ENCODE data around the gene MYH10. TPM values are rescaled to one million over a fixed set of nuclear protein-coding genes. Genes with fewer than 3 reads are reported as not detected.

Gene MYH10
- total and polyA plus RNA-seq, 12 donors, result 10.3 to 61.0 (median 36.2) TPM

DNA sequence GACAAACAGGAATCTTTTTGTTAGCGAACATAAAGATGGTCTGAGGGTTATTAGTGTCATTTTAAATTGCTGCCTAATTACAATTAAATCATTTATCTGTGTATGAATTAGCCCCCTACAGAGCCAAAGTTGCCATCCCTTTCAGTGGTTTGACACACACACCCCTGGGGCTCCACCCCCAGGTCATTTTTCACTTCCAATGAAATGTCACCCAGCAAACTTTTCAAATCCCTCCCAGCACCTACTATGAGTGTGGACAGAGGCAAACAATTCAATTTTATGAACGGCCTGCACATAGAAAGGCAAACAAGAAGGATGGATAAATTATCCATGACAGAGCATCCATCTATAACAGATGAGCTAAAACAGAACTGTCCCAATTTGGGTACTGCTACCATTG lies 2.4 kb downstream of the MYH10 start:
- H3K36me3 ChIP-seq, result peaks cover 0 to under 1% (median 0%) of the 10 kb centered on the region in 9 donors
- intact Hi-C loops (cut with DNase I), result loop anchor here in 2 of 10 donors (5.0 kb wide), 2 partner anchors 46 to 119 kb away; no protein-coding TSS in a partner anchor
- peak overlapping the region in 1 of 10 donors; percentile 79 for H3K27ac ChIP-seq
- H3K27me3 ChIP-seq, result peaks cover 0 to 62% (median 0%) of the 10 kb centered on the region in 7 donors
- H3K4me1 ChIP-seq, result peaks cover 5 to 49% (median 25%) of the 10 kb centered on the region in 9 donors
- DNase-seq (no peak), ATAC-seq (no peak)
- peak overlapping the region in 4 of 10 donors; percentile 75 to 97 (median 90) for H3K4me3 ChIP-seq
- no peak for TF ChIP-seq CTCF (IDR thresholded peaks at IDR 0.05)
- H3K9me3 ChIP-seq, result no peaks in the 10 kb centered on the region
- WGBS, 2 donors, result 70 to 78% methylated on average over 2 of the region's 2 CpGs

DNA sequence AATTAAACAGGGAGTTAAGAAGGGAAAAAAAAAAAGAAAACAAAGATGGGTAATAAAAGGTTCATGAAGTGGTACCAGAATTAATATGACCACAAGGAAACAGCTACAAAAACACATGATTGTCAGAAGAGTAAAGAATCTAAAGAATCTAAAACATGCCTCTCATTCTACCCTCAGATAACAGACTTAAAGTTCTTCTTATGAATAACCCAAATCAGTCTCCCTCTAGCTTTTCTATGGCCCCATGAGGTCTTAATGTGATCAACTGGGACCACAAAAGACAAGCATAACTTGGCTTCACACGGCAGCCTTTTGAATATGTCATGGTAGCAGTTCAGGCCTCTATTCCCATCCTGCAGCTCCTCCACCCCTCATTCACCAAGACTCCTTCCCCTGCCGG lies 6.9 kb downstream of the MYH10 start:
- no peak for TF ChIP-seq CTCF (IDR thresholded peaks at IDR 0.05)
- WGBS, 2 donors, result 69% methylated on average over 2 of the region's 2 CpGs
- Histone ChIP-seq H3K27me3 (peaks cover 0 to 25% (median 0%) of the 10 kb centered on the region in 7 donors), H3K9me3 (no peaks in the 10 kb centered on the region), H3K4me3 (no peak overlapping the region), H3K27ac (no peak overlapping the region), H3K36me3 (peaks cover 0 to 27% (median 0%) of the 10 kb centered on the region in 9 donors), H3K4me1 (peaks cover 0 to 42% (median 16%) of the 10 kb centered on the region in 9 donors)
- no peak for ATAC-seq
- DNase-seq, result no peak
- intact Hi-C loops (cut with DNase I), result no loop called here

- DNase-seq (no peak), ATAC-seq (no peak)
- H3K27me3 ChIP-seq, result peaks cover 0 to 11% (median 0%) of the 10 kb centered on the region in 7 donors
- WGBS, 2 donors, result 88 to 93% methylated on average over 4 of the region's 4 CpGs
- H3K4me3 ChIP-seq, result no peak overlapping the region
- H3K4me1 ChIP-seq, result peaks cover 0 to 28% (median 5%) of the 10 kb centered on the region in 9 donors
- H3K27ac ChIP-seq, result no peak overlapping the region
- intact Hi-C loops (cut with DNase I), result no loop called here
- TF ChIP-seq CTCF (IDR thresholded peaks at IDR 0.05), result no peak
- H3K9me3 ChIP-seq, result no peaks in the 10 kb centered on the region
- H3K36me3 ChIP-seq, result peaks cover 0 to 27% (median 0%) of the 10 kb centered on the region in 9 donors
These were observed 8.3 kb downstream of the MYH10 start for GRCh38 chr17:8622191-8622590.

- intact Hi-C loops (cut with DNase I), result no loop called here
- WGBS, 2 donors, result 66 to 68% methylated on average over 3 of the region's 3 CpGs
- TF ChIP-seq CTCF (IDR thresholded peaks at IDR 0.05), result no peak
- ATAC-seq (peak in 3 of 8 donors; percentile 14 to 78 (median 28)), DNase-seq (no peak)
- H3K27me3 ChIP-seq, result peaks cover 0 to 9% (median 0%) of the 10 kb centered on the region in 7 donors
- H3K36me3 ChIP-seq, result peaks cover 0 to 27% (median 0%) of the 10 kb centered on the region in 9 donors
- H3K4me3 ChIP-seq, result no peak overlapping the region
- no peaks in the 10 kb centered on the region for H3K9me3 ChIP-seq
- no peak overlapping the region for H3K27ac ChIP-seq
- H3K4me1 ChIP-seq, result peaks cover 0 to 24% (median 5%) of the 10 kb centered on the region in 9 donors
These were observed 8.9 kb downstream of the MYH10 start for GRCh38 chr17:8621585-8621984.
